Medulla oblongata (tissue), 1 donor: Measurements from ENCODE around the gene SENP8.
"Not testable (repeated sequence)": the region's sequence is repeated elsewhere in the genome, so short reads cannot be mapped to it uniquely, and the experiment has no call there.

Source experiments
- DNase-seq: peaks from one replicate; pipeline ENCODE4 v3.0.0-alpha.2; 2015; ENCODE audit errors: extremely low spot score

SENP8 gene

GRCh38 chr15:72155003-72155621 is 36.9 kb downstream of the SENP8 start:
- DNase-seq, result peak; percentile 48

DNA sequence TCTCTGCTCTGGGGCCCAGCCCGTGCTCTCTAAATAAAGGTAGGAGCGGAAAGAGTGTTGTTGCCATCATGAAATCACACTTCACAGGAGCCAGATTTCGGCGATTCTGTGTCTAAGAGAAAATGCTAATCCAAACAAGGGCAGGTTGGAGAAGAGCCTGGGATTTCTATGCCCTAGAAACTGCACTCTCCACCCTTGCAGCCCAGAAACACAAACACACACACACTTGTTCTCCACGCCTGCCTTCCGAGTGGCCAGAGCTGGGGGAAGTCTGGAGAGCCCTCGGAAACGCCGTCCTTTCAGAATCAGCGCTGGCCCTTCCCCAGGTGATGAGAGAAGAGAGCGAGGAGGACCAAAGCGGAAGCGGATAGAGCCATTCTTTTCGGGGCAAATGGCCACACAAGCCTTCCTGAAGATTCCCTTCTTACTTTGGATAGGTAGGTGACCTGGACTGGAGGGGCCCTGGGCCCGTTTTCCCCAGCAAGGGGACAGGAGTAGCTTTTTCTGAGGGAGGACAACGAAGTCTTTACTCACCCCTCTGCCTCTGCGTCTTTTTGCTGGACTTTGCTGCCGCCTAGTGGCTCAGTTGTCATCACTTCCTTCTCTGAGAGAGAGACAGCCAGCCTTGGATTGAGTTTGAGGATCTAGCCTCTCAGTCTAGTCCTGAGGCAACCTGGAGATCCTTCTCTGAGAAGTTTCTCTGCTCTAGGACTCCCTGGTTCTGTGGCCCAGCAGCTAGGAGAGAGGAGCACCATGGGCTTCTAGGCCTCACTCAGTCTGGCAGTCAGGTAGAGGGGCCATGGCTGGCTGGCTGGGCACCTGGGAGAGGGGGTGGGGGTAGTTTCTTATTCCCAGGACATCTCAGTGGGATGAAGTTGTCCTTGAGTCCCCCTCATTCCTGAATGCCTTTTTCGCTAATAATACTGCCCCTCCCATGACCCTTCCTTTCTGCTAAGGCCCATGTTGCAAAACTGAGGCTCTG is 37.7 kb downstream of the SENP8 start:
- peak; percentile 97 for DNase-seq

DNA sequence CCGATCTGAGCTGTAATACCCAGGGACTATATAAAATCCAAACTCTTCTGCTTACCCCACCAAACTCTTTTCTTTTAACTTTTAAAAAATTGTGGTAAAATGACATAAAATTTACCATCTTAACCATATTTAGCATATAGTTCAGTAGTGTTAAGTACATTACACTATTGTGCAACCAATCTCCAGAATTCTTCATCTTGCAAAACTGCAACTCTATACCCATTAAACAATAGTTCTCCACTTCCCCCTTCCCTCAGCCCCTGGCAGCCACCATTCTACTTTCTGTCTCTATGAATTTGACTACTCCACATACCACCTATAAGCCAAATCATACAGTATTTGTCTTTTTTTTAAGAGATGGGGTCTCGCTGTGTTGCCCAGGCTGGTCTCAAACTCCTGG is 38.7 kb downstream of the SENP8 start:
- DNase-seq, result no peak

DNA sequence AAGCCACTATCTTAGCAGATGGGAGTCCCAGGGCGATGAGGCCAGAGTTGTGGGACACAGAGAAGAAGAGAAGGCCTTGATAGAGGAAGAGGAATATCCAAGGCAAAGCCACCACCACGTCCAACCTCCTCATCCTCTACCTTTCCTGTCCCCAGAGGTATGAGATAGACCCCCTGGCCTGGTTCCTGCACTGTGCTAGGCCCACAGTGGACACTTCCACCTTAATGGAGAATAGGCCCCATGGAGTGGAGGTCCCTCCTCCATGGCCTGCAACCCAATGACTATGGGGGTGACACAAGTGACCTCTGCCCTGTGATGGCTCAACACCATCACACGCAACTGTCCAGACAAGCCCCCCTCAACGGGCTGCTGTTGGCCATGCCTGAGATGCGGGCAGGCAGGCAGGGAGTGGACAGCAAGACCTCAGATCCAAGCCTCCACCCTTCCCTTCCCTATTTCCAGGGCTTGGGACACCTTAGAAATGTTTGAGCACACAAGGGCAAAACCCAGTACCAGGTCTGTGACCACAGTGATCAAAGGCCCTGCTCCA is 42.6 kb downstream of the SENP8 start:
- DNase-seq, result no peak

DNA sequence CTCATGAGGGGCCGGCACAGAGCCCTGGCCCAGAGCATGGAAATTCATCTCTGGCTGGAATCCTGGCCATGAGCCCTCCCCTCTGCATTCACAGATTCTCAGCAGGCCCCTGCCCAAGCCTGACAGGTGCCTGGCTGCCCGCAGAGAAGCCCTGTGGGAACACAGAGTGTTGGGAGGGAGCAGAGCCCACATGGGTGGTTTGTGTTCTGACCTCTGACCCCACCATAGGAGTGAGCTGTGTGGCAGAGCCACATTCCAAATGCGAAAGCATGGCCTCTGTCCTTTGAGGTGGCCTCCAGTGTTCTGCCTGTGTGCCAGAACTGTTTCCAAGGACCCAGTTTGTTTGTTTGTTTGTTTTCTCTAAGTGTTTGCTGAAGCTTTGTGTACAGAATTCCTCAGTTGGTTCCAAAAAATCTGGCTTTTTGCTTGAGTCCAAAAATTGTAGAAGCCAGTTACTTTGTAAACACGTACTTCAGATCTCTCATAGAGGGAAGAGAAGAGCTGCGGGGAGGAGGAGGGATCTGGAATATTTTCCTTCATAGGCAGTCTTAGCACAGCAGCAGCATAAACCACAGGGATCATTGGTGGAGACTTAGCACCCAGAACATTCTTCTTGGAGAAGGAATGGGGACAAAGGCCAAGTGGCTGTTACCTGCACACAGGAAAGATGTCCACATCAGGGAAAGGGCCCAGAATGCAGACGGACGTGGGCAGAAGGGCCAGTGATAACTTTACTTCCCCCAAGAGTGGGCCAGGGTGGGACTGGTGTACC is 43.3 kb downstream of the SENP8 start:
- DNase-seq, result no peak

DNA sequence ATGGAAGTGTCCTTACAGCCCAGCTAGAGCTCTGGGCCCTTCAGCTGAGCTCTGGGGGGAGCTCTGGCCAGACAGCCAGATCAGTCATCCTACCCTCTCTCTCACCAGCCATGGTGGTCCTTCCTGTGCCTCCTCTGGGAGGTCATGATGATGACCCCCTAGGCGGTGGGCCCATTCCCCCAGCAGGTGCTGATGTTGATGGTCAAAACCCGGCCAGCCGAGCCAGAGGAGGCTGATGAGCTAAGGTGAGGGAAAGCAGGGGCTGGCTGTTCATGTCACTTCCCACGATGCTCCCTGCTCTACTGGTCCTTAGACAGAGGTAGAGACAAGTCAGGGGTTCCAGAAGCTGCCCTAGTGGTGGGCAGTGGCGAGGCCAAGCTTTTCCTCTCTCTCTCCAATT is 44.4 kb downstream of the SENP8 start:
- no peak for DNase-seq

- no peak for DNase-seq
Measured at GRCh38 chr15:72163719-72164118, 45.5 kb downstream of the SENP8 start.

DNA sequence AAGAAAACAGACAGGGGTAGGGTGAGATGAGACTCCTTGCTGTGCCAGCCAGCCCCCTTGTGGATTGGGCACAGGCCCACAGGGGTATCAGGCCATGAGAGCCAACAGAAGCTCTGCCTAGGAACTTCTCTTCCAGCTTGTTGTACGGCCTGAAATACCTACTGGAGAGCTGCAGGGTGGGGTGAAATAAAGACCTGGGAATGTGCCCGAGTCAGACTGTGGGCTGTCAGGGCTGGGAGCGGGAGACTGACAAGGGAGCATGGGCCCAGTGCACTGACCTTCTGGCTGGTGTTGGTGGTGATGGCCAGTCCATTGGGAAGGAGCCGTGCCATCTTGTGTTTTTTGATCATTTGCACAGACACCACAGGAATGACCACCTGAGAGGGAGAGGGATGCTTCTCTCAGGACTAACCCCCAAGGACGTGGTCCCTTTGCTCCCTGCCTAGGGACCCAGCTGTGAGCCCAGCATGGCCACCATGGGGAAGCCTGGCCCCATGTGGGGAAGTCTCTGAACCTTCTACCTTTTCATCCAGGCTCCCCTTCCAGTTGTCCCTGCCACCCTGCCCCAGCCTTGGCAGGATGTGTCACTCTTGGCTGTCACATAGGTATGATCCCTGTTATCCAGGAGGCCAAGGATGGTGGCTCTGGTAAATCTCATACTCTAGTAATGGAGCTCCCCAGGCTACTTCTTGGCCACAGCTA is 48.7 kb downstream of the SENP8 start:
- no peak for DNase-seq

DNA sequence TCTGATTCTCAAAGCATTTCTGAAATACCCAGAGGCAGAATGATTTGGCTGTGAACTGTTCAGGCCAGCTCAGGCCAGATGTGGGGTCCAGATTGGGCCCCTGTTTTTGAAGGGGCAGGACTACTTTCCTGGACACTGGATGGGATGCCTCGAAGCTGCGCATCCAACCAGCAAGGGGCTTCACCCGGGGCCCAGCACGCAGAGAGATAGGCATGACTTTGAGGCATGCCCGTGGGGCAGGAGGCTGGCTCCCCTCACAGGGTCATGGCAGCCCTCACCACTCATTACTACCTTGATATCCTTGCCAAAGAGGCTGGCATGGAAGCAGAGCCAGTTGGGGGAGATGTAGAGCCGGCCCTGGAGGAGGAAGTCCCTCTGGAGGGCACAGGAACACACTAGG is 49.2 kb downstream of the SENP8 start:
- DNase-seq, result no peak

DNA sequence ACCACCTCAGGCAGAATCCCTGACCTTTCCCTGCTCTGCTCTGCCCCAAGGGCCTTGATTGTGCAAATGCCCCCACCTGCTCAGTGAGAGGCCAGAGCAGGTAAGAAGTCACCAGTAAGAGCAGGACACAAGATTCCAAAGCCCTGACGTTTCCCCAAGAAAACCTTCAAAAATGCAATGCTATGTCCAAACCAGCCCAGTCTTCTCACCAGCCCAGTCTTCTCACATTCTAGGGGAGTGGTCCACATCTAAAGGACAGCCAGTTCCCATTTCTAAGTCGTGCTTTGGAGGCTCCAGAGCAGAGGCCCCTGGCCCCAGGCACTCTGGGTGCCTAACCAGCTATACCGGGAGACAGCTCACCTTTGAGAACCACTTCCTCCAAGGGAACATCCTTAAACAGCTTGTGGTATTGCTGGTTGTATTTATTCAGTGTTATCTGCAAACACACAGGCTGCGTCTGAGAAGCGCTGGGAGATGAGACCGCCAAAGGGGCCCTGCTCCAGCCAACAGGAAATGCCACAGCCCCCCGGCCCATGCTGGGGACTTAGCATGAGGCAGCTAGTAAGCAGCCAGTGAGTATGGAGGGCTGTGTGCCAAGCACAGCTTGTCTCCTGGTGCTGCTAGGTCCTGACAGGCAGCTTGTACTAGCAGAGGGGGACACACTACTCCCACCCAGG is 50.1 kb downstream of the SENP8 start:
- DNase-seq, result no peak

DNA sequence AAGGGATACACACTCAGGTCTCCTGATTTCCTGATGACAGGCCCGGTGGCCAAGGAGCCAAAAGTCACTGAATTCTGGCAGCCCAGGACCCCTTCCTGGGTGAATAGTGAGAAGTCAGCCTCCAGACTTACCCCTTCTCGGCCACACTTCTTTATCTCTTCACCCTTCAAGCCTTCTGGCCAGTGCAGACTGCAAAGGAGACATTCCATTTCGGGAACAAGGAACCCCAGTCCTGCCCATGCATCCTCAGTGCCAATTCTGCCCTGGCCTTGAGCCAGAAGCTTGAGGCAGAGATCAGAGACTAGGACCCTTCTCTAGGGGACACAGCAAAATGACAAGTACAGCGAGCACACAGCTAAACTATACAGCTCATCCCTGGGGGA is 50.6 kb downstream of the SENP8 start:
- DNase-seq, result no peak

DNA sequence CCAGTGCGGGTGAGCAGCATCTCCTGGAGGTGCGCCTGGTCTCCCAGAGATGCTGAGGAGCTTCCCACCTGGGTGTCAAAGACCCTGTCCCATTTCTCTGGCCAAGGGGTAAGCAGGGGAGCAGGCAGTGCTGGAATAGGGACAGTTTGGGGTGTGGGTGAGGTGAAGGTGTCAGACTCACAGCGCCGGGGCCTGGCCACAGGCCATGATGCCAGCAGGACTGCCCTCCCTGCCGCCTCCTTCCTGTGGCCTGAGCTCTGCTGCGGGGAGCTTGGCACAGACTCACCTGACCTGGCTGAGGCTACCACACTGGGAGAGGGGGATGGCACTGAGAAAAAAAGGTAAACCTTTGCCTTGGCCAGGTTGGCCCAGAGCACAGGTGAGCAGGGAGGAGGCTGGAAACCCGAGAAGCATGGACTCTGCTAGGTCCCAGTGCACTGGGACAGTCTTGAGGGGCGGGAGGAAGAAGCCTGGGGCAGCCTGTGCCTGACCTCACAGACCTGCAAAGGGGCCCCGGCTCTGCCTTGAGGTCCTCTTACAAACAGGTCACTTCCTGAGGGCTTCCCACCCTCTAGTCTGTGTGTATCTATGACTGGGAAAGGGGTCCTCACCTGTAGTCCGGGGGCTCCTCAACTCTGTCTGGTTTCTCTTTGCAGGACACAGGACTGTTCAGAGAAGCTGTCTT is 51.2 kb downstream of the SENP8 start:
- DNase-seq, result no peak

GRCh38 chr15:72169921-72170611 is 51.9 kb downstream of the SENP8 start:
- DNase-seq, result no peak

- DNase-seq, result no peak
Measured at GRCh38 chr15:72170691-72171090, 52.5 kb downstream of the SENP8 start.

- not testable (repeated sequence) for DNase-seq
Measured at GRCh38 chr15:72171978-72172377, 53.8 kb downstream of the SENP8 start.

- DNase-seq, result no peak
Measured at GRCh38 chr15:72172796-72173195, 54.6 kb downstream of the SENP8 start.

DNA sequence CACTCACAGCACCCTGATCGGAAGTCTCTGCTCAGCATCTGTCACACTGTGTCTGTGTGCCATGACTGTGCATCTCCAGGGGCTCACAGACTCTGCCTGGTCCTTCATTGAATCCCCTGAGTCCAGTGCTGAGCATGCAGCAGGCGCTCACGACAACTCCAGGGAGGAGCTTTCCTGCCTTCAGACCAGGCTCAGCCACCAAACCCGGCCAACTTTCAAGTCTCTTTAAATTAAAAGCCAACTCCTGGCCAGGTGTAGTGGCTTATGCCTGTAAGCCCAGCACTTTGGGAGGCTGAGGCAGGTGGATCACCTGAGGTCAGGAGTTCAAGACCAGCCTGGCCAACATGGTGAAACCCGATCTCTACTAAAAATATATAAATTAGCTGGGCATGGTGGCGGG is 55.2 kb downstream of the SENP8 start:
- DNase-seq, result no peak

GRCh38 chr15:72173864-72174550 is 55.8 kb downstream of the SENP8 start:
- no peak for DNase-seq

DNA sequence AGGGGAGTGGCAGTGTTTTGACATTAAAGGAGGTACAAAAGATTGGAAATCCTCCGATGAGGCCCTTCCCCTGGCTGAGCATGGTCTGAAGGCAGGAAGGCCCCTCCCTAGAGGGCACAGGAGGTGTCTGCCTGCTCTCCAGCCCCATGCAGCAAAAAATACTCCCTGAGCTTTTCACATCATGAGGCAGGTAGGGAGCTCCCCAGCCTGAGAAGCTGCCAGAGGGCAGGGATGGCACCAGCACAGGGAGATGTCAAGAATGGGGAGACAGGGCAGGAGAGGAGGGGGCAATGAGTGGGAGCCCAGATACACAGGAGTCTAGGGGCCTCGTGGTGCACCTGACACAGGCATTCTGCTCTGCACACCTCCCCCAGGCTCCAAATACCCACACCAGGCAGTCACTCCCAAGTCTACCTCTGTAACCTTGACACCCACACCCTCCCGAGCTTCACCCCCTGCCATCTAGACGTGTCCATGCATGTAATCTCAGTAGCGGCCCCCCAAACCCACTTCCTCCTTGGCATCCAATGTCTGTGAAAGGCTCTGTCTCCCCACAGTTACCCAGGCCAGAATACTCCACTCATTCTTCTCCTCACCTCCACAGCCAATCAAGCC is 56.5 kb downstream of the SENP8 start:
- no peak for DNase-seq
